ENCODE results near the gene NSMF. TPM values are rescaled to one million over a fixed set of nuclear protein-coding genes. Genes with fewer than 3 reads are reported as not detected.

NSMF gene, protein sequence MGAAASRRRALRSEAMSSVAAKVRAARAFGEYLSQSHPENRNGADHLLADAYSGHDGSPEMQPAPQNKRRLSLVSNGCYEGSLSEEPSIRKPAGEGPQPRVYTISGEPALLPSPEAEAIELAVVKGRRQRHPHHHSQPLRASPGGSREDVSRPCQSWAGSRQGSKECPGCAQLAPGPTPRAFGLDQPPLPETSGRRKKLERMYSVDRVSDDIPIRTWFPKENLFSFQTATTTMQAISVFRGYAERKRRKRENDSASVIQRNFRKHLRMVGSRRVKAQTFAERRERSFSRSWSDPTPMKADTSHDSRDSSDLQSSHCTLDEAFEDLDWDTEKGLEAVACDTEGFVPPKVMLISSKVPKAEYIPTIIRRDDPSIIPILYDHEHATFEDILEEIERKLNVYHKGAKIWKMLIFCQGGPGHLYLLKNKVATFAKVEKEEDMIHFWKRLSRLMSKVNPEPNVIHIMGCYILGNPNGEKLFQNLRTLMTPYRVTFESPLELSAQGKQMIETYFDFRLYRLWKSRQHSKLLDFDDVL
- 100 to 1,000 TPM in 1 of 2 donors, 10 to 100 TPM in 1; 42.4 to 128 TPM for total RNA-seq

DNA sequence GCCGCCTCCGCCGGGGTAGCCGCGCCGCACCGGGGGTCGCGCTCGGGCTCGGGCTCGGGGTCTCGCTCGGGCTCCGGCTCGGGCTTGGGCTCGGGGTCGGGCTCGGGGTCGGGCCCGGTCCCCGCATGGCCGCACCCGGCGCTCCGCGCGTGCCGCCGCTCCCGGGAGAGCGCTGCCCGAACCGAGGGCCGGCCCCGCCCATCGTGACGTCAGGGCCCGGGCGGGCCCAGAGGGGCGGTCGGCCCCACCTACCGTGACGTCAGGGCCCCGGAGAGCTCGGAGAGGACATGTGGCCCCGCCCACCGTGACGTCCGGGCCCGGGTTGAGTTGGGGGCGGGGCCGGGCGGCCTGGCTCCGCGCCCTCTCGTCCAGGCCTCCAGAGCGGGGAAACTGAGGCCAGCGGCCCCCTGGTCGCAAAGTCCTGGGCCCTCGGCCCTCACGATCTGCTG, at the start of gene NSMF:
NSMF (minus strand) TSS at position 183 of the 449 bp plus-strand sequence. CDS start 232 bp downstream, outside the sequence.
- TF ChIP-seq POLR2A (IDR thresholded peaks at IDR 0.05): peak; percentile 86
- TF ChIP-seq, protein P1, sequence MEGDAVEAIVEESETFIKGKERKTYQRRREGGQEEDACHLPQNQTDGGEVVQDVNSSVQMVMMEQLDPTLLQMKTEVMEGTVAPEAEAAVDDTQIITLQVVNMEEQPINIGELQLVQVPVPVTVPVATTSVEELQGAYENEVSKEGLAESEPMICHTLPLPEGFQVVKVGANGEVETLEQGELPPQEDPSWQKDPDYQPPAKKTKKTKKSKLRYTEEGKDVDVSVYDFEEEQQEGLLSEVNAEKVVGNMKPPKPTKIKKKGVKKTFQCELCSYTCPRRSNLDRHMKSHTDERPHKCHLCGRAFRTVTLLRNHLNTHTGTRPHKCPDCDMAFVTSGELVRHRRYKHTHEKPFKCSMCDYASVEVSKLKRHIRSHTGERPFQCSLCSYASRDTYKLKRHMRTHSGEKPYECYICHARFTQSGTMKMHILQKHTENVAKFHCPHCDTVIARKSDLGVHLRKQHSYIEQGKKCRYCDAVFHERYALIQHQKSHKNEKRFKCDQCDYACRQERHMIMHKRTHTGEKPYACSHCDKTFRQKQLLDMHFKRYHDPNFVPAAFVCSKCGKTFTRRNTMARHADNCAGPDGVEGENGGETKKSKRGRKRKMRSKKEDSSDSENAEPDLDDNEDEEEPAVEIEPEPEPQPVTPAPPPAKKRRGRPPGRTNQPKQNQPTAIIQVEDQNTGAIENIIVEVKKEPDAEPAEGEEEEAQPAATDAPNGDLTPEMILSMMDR (IDR thresholded peaks at IDR 0.05): peak in 1 of 4 experiments; percentile 14
- TF ChIP-seq POLR2AphosphoS5 (IDR thresholded peaks at IDR 0.05): peak; percentile 88
- H3K4me1 ChIP-seq (replicated peaks): peaks cover 12% of the 10 kb centered on the region

DNA sequence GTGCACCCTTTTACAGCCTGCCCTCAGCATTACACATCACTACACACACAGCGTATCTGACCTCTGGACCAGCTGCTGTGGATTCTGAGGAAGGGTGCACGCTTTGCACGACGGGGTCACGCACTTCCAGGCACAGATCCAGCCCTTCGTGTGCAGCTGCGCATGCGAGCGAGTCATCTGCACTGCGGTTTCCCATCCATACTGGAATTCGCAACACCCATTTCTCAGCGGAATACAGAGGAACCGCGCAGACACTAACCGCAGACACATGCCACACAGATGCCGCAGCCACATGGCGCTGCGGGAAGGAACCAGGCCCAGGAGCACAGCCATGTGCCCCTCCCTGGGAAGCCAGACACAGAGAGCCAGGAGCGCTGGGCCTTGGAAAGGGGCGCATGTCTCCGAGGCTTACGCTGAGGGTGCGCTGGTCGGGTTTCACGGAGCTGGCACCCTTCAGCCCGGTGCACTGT, 47.6 kb upstream of the NSMF start:
- no peak for DNase-seq (ENCODE audit: low spot score)

More for the DNA sequence above, at the start of gene NSMF:
- Histone ChIP-seq H3K27ac (peak within 1 kb of the TSS; percentile 68 to 69), H3K27me3 (replicated peaks; ENCODE audit: insufficient read depth) (no peaks in the 10 kb centered on the region), H3K9me3 (no peaks in the 10 kb centered on the region), H3K4me3 (peak within 1 kb of the TSS; percentile 50 to 76), H3K36me3 (no peaks in the 10 kb centered on the region)
- no CpG with 5 or more reads among the region's 62 CpGs for WGBS
- intact Hi-C loops (cut with DNase I): no loop called here
- peak; percentile 95 for DNase-seq (ENCODE audit: low spot score)

DNA sequence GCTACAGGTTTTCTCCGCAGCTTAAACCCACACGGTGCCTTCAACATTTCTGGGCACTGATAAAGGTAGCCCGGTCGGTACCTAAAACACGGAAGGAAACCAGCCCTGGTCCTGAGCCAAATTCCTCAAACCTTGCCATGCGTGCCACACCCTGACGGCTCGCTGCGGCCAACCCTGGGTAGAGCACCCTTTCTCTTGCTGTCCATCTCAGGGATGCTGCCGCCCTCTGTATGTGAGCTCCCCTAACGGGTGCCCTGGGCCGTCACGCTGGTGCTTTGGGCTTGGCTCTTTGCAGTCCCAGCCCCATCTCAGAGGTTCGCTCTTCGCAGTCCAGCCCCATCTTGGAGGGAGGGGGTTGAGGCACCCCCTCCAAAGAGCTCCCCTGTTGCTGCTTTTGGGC, 47.1 kb upstream of the NSMF start:
- TF ChIP-seq POLR2AphosphoS5 (IDR thresholded peaks at IDR 0.05) (no peak), POLR2A (IDR thresholded peaks at IDR 0.05) (no peak)
- TF ChIP-seq, protein P1 (IDR thresholded peaks at IDR 0.05): no peak
- DNase-seq (ENCODE audit: low spot score): no peak
- H3K9me3 ChIP-seq: no peaks in the 10 kb centered on the region
- intact Hi-C loops (cut with DNase I): no loop called here
- no peaks in the 10 kb centered on the region for H3K4me1 ChIP-seq (replicated peaks)
- no peaks in the 10 kb centered on the region for H3K27me3 ChIP-seq (replicated peaks; ENCODE audit: insufficient read depth)
- H3K4me3 ChIP-seq: no peak overlapping the region
- no peak overlapping the region for H3K27ac ChIP-seq
- 82% methylated on average over 15 of the region's 15 CpGs for WGBS
- H3K36me3 ChIP-seq: no peaks in the 10 kb centered on the region

More for the DNA sequence above, 47.6 kb upstream of the NSMF start:
- TF ChIP-seq POLR2A (IDR thresholded peaks at IDR 0.05): no peak
- no peak for TF ChIP-seq POLR2AphosphoS5 (IDR thresholded peaks at IDR 0.05)
- WGBS: 88% methylated on average over 26 of the region's 26 CpGs
- no peak overlapping the region for H3K4me3 ChIP-seq
- H3K27ac ChIP-seq: no peak overlapping the region
- H3K36me3 ChIP-seq: no peaks in the 10 kb centered on the region
- intact Hi-C loops (cut with DNase I): no loop called here
- H3K9me3 ChIP-seq: no peaks in the 10 kb centered on the region
- H3K27me3 ChIP-seq (replicated peaks; ENCODE audit: insufficient read depth): no peaks in the 10 kb centered on the region
- H3K4me1 ChIP-seq (replicated peaks): no peaks in the 10 kb centered on the region

DNA sequence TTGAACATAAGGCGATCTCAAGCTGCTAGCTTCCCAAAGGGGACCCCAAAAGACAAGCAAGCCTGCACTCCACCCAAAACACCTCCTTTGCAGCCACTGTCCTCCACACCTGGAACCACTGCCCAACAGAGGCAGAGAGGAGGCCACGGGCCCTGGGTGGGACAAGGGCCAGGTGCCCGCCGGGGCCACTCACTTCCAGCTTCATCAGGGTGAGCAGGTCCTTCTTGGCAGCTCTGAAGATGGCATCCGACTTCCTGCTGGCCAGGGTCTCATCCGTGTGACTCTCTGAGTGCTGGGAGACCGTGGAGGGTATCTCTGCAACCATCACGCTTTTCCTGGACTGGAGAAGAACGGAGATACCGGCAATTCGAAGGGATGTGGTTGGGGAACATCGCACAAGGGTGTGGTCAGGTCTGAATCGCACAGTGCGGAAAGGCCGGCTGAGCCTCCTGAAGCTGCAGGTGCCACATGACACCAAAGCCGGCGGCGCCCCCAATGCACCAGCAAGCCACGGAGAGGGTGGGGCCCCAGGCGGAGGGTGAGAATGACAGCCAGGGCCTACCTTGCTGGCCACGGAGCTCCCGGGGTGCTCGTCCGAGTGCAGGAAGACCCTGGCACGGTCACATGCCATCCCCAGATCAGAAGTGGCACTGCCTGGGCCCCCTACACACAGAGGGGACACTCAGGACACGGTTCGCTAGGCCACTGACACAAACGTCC, 46.4 kb upstream of the NSMF start:
- no peaks in the 10 kb centered on the region for H3K9me3 ChIP-seq
- H3K27ac ChIP-seq: no peak overlapping the region
- intact Hi-C loops (cut with DNase I): no loop called here
- no peaks in the 10 kb centered on the region for H3K27me3 ChIP-seq (replicated peaks; ENCODE audit: insufficient read depth)
- 93% methylated on average over 28 of the region's 28 CpGs for WGBS
- DNase-seq (ENCODE audit: low spot score): no peak
- no peaks in the 10 kb centered on the region for H3K36me3 ChIP-seq
- no peak for TF ChIP-seq POLR2A (IDR thresholded peaks at IDR 0.05)
- no peak overlapping the region for H3K4me3 ChIP-seq
- no peaks in the 10 kb centered on the region for H3K4me1 ChIP-seq (replicated peaks)

DNA sequence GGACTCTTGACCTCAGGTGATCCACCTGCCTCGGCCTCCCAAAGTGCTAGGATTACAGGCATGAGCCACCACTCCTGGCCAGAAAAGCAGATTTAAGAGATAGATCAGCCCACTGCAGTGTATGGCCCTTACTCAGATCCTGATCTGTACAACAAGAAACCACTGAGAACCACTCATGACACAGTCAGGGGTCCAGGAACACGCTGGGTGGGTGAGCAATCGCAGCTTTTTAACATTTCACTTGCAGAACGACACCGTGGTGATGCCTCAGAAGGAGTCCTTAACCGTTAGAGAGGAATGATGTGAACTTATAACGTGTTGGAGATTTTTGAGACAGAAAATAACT, 45.3 kb upstream of the NSMF start:
- Histone ChIP-seq H3K27me3 (replicated peaks; ENCODE audit: insufficient read depth) (no peaks in the 10 kb centered on the region), H3K36me3 (no peaks in the 10 kb centered on the region), H3K4me1 (replicated peaks) (no peaks in the 10 kb centered on the region), H3K27ac (no peak overlapping the region), H3K9me3 (no peaks in the 10 kb centered on the region), H3K4me3 (no peak overlapping the region)
- intact Hi-C loops (cut with DNase I): no loop called here
- 90% methylated on average over 7 of the region's 7 CpGs for WGBS
- TF ChIP-seq, protein P1 (IDR thresholded peaks at IDR 0.05): no peak
- TF ChIP-seq POLR2A (IDR thresholded peaks at IDR 0.05): no peak
- no peak for TF ChIP-seq POLR2AphosphoS5 (IDR thresholded peaks at IDR 0.05)
- DNase-seq (ENCODE audit: low spot score): no peak
